SK-N-MC (cell line): ENCODE results near the gene CARM1.

Source experiments
- EZH2 ChIP-seq: fragments of 200-600 bp; sonication (generic); IDR thresholded peaks from one replicate; pipeline ENCODE4 v1.6.1; 2017; ENCODE audit warnings: antibody characterized with exemption
- FOXP2 ChIP-seq: optimal IDR thresholded peaks from 2 replicates; pipeline ENCODE3; 2011; ENCODE audit warnings: mild to moderate bottlenecking, moderate library complexity; ENCODE audit not compliant: insufficient read depth; ENCODE audit errors: extremely low read length, control extremely low read depth
- POLR2AphosphoS5 ChIP-seq: IDR thresholded peaks from 2 replicates; pipeline ENCODE4 v1.6.1; 2012; ENCODE audit warnings: mild to moderate bottlenecking, low read depth, low read length, borderline replicate concordance

- TF ChIP-seq EZH2 (no peak), POLR2AphosphoS5 (no peak), FOXP2 (no peak)
Observed at GRCh38 chr19:10838377-10838776, 33.0 kb upstream of the CARM1 start.
